GM23248 (cell line): ENCODE results near the gene SFT2D2. TPM values are rescaled to one million over a fixed set of nuclear protein-coding genes. Genes with fewer than 3 reads are reported as not detected.
A peak's percentile ranks its signal among the peaks of the same experiment; 100 is the strongest.

Experiments
- DNase-seq: peaks from one replicate; pipeline ENCODE4 v3.0.0-alpha.2; 2015
- H2AFZ ChIP-seq: fragments of 200-600 bp; sonication (generic); 2 replicates; pipeline ENCODE4 v1.6.1; 2016; ENCODE audit warnings: antibody characterized with exemption
- H3F3A ChIP-seq: fragments of 200-600 bp; sonication (generic); 2 replicates; pipeline ENCODE4 v1.6.1; 2016; ENCODE audit warnings: mild to moderate bottlenecking, antibody characterized with exemption, mixed run types; ENCODE audit not compliant: insufficient read depth
- H3K27ac ChIP-seq: fragments of 200-600 bp; sonication (generic); 2 replicates; pipeline ENCODE4 v1.5.1; 2016; ENCODE audit warnings: mild to moderate bottlenecking
- H3K27me3 ChIP-seq: fragments of 200-600 bp; sonication (generic); replicated peaks from 2 replicates; pipeline ENCODE4 v1.6.1; 2016; ENCODE audit warnings: mild to moderate bottlenecking; ENCODE audit not compliant: insufficient read depth
- H3K36me3 ChIP-seq: fragments of 200-600 bp; sonication (generic); 2 replicates; pipeline ENCODE4 v1.6.1; 2016; ENCODE audit warnings: low read depth, mild to moderate bottlenecking
- H3K4me1 ChIP-seq: fragments of 200-600 bp; sonication (generic); 2 replicates; pipeline ENCODE4 v1.6.1; 2016; ENCODE audit warnings: mild to moderate bottlenecking; ENCODE audit not compliant: insufficient read depth
- H3K4me2 ChIP-seq: fragments of 200-600 bp; sonication (generic); one replicate; pipeline ENCODE4 v1.6.1; 2016; ENCODE audit warnings: mild to moderate bottlenecking; ENCODE audit not compliant: unreplicated experiment
- H3K4me3 ChIP-seq: fragments of 200-600 bp; sonication (generic); 2 replicates; pipeline ENCODE4 v1.5.1; 2016; ENCODE audit warnings: mild to moderate bottlenecking
- H3K79me2 ChIP-seq: fragments of 200-600 bp; sonication (generic); 2 replicates; pipeline ENCODE4 v1.6.1; 2016; ENCODE audit warnings: mild to moderate bottlenecking; ENCODE audit not compliant: insufficient read depth
- H3K9ac ChIP-seq: fragments of 200-600 bp; sonication (generic); 2 replicates; pipeline ENCODE4 v1.6.1; 2016; ENCODE audit warnings: mild to moderate bottlenecking
- H3K9me2 ChIP-seq: fragments of 200-600 bp; sonication (generic); 2 replicates; pipeline ENCODE4 v1.6.1; 2016; ENCODE audit warnings: mixed run types, mild to moderate bottlenecking, moderate library complexity; ENCODE audit not compliant: insufficient read depth
- H3K9me3 ChIP-seq: fragments of 200-600 bp; sonication (generic); one replicate; pipeline ENCODE4 v1.6.1; 2017; ENCODE audit warnings: low read depth
- H4K20me1 ChIP-seq: fragments of 200-600 bp; sonication (generic); 2 replicates; pipeline ENCODE4 v1.6.0; 2016; ENCODE audit not compliant: insufficient read depth
- EZH2 ChIP-seq: fragments of 200-600 bp; sonication (generic); IDR thresholded peaks from 2 replicates; pipeline ENCODE4 v1.6.1; 2018; ENCODE audit warnings: antibody characterized with exemption, mild to moderate bottlenecking; ENCODE audit not compliant: insufficient read depth, poor library complexity, severe bottlenecking
- EZH2phosphoT487 ChIP-seq: fragments of 200-600 bp; sonication (generic); IDR thresholded peaks from 2 replicates; pipeline ENCODE4 v1.6.1; 2018; ENCODE audit warnings: antibody characterized with exemption, moderate library complexity, mild to moderate bottlenecking, low read depth; ENCODE audit not compliant: insufficient read depth
- WGBS, 2 experiments: methylation state at CpG; one replicate each; pipeline ENCODE4 v1.1.6; 2015 to 2017; ENCODE audit warnings: low lambda C conversion rate in 2 of 2, low coverage in 1 of 2; ENCODE audit errors: missing lambda C conversion rate in 2 of 2; 5-methylcytosine and 5-hydroxymethylcytosine counted together
- in situ Hi-C: fragments of 300-500 bp; cut with MboI; formaldehyde crosslinking; loops from 2 replicates; pipeline ENCODE4 v1.15.0; 2020
- polyA plus RNA-seq: library from polyadenylated mRNA; unstranded; fragments of >200 nt; fragmentation: Nextera tagmentation; extraction: Ambion mirVana; gene quantifications from 2 replicates; pipeline ENCODE4 v1.2.1, GENCODE V29; 2016
- total RNA-seq: library from RNA; depleted of rRNA; stranded (reverse); fragments of >200 nt; shearing (Covaris generic); gene quantifications from 2 replicates; pipeline ENCODE4 v1.2.3, GENCODE V29; 2014

The SFT2D2 gene
- total and polyA plus RNA-seq, 2 experiments from 2014 or later, result 38.4 to 54.4 TPM

DNA sequence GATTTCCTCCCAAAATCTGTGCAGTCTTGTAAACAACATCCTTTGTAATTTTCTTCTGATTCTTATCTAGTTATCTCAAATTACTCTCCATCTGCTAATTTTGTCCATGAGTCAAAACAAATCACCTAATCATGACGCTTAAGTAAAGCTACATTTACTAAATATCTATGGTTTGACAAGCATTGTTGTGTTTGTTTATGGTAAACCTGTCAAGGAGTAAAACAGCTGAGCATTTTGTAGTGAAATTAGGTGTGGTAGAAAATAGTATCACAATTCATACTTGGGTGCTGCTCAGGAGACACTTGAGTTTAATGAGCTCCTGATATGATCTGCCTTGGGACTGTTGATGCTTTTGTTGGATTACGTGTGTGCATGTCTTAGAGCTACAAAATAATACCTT, 35.4 kb upstream of the SFT2D2 start:
- Histone ChIP-seq H3K27me3 (no peaks in the 10 kb centered on the region), H3K4me3 (no peak overlapping the region), H3K4me1 (no peaks in the 10 kb centered on the region), H4K20me1 (no peaks in the 10 kb centered on the region), H3K9ac (no peak overlapping the region), H3K9me3 (no peaks in the 10 kb centered on the region), H3K27ac (no peak overlapping the region), H3K4me2 (no peak overlapping the region), H3K36me3 (peaks cover 16% of the 10 kb centered on the region), H3F3A (no peaks in the 10 kb centered on the region), H3K9me2 (no peaks in the 10 kb centered on the region), H3K79me2 (peaks cover 54% of the 10 kb centered on the region), H2AFZ (no peak overlapping the region)
- 97% methylated on average over 2 of the region's 2 CpGs for WGBS, 2 experiments
- in situ Hi-C loops, result no loop called here
- TF ChIP-seq EZH2, result no peak
- TF ChIP-seq EZH2phosphoT487, result no peak
- no peak for DNase-seq

DNA sequence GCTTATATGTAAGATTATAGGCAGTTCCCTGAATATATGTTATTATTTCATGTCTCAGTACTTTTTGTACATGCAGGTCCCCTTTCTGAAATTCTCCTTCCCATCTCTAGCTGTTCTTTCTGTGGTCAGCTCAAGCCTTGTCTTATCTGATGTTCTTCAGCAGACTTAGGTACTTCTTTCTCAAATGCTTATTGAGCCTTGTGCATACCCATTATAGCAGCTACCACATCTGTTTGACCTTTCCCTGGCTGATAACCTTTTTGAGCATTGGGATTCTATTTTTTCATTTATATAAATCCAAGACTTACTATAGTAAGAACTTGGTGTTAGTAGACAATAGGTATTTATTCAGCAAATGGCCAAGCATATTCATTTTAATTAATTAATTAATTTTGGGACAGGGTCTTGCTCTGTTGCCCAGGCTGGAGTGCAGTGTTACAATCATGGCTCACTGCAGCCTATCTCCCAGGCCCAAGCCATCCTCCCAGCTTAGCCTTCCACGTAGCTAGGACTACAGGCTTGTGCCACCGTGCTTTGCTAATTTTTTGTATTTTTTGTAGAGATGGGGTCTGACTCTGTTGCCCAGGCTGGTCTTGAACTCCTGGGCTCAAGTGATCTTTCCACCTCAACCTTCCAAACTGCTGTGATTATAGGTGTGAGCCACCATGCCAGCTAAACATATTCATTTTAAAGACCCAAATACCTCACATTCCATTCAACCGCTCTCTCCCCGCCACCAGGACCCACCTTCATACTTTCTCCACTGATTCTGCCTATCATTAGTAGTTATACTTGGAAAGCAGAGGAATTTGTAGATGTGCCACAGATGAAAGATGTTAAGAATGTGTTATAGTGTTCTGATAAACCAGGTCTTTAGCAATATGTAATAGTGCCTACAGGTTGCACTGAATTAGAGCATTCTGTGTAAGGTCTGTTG, 30.3 kb upstream of the SFT2D2 start:
- no peak overlapping the region for H3K4me3 ChIP-seq
- H3K36me3 ChIP-seq, result peaks cover 34% of the 10 kb centered on the region

DNA sequence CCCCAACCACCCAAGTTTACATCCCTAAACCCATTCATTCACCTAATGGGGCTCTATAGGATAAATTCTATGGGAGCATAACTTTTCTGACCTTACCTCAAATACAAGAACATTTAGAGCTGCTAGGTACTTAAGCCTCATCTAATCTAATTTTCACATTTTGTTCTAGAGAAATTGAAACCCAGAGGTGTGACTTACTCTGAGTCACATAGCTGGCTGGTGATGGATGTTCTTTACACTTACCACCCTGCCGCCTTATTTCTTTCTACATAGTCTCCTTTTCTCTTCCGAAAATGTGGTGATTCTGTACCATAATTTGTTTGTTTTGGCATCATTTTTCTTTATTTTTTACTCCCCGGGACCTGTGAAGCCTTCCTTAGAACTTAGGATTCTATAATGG, 26.7 kb upstream of the SFT2D2 start:
- H3K36me3 ChIP-seq, result peaks cover 41% of the 10 kb centered on the region
- TF ChIP-seq EZH2, result no peak
- TF ChIP-seq EZH2phosphoT487, result no peak
- no peak overlapping the region for H3K27ac ChIP-seq
- H4K20me1 ChIP-seq, result no peaks in the 10 kb centered on the region
- peaks cover 36% of the 10 kb centered on the region for H3F3A ChIP-seq
- peaks cover 16% of the 10 kb centered on the region for H3K4me1 ChIP-seq
- H3K27me3 ChIP-seq, result no peaks in the 10 kb centered on the region
- no peak overlapping the region for H3K9ac ChIP-seq
- DNase-seq, result peak; percentile 9
- H3K4me2 ChIP-seq, result no peak overlapping the region
- peaks cover 5% of the 10 kb centered on the region; the same call in 1 of the 2 replicates for H3K79me2 ChIP-seq
- in situ Hi-C loops, result no loop called here
- no peaks in the 10 kb centered on the region for H3K9me3 ChIP-seq
- 63 to 67% methylated on average over 3 of the region's 3 CpGs for WGBS, 2 experiments
- no peaks in the 10 kb centered on the region for H3K9me2 ChIP-seq
- H2AFZ ChIP-seq, result no peak overlapping the region
- no peak overlapping the region for H3K4me3 ChIP-seq

More for the DNA sequence above, 30.3 kb upstream of the SFT2D2 start:
- H3K9ac ChIP-seq, result no peak overlapping the region
- 94 to 96% methylated on average over 4 of the region's 4 CpGs for WGBS, 2 experiments
- H3K4me2 ChIP-seq, result no peak overlapping the region
- TF ChIP-seq EZH2phosphoT487 (no peak), EZH2 (no peak)
- no peaks in the 10 kb centered on the region for H3K4me1 ChIP-seq
- H4K20me1 ChIP-seq, result no peaks in the 10 kb centered on the region
- H2AFZ ChIP-seq, result no peak overlapping the region
- H3K9me3 ChIP-seq, result no peaks in the 10 kb centered on the region
- no peak for DNase-seq
- H3F3A ChIP-seq, result peaks cover 3% of the 10 kb centered on the region; the same call in 1 of the 2 replicates
- no peak overlapping the region for H3K27ac ChIP-seq
- in situ Hi-C loops, result no loop called here
- no peaks in the 10 kb centered on the region for H3K9me2 ChIP-seq
- no peaks in the 10 kb centered on the region for H3K27me3 ChIP-seq
- H3K79me2 ChIP-seq, result peaks cover 10% of the 10 kb centered on the region

DNA sequence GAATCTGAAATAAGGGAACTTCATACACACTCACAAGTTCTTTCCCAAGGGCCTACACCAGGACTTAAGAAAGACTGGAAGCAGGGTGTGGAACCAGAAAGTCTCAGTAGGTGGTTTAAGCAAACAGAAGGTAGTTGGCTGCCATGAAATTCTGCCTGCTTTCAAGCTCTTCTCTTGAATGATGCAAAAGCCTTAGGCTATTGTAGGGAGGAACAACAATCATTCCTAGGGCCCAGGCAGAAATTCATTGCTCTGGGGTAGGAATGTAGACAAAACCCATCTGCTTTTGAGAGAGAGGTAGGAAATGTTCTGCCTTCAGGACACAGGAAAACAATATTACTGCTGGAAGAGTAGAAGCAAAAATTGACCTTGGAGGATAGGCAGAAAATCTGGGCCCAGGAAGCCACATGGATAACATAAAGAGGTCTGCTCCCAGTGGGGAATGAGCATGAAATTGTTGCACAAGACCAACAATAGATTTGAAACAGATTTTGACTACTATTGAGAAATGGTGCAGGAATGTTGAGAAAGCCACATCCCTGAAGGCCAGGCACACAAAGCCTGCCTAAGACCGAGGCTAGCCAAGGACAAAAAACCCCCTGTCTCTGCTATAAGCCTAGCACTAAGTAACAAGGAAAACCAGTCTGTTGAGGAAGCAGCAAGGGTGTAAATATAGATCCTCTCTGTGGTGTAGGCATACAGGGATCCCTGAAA, 22.7 kb upstream of the SFT2D2 start:
- Histone ChIP-seq H3K4me2 (peak overlapping the region; percentile 54), H3K27ac (peak overlapping the region; percentile 84)
- 0 to 7% methylated on average over 1 of the region's 1 CpG for WGBS, 2 experiments

More for the DNA sequence above, 22.7 kb upstream of the SFT2D2 start:
- peak; percentile 89 for DNase-seq
- H2AFZ ChIP-seq, result peak overlapping the region; percentile 51
- H3F3A ChIP-seq, result peaks cover 48% of the 10 kb centered on the region
- no peaks in the 10 kb centered on the region for H4K20me1 ChIP-seq
- no peaks in the 10 kb centered on the region for H3K27me3 ChIP-seq
- peaks cover 33% of the 10 kb centered on the region for H3K36me3 ChIP-seq
- H3K4me3 ChIP-seq, result no peak overlapping the region
- peak overlapping the region; percentile 48 for H3K9ac ChIP-seq
- H3K9me3 ChIP-seq, result no peaks in the 10 kb centered on the region
- no peaks in the 10 kb centered on the region for H3K79me2 ChIP-seq
- H3K9me2 ChIP-seq, result no peaks in the 10 kb centered on the region; the same call in 1 of the 2 replicates
- peaks cover 22% of the 10 kb centered on the region for H3K4me1 ChIP-seq
- TF ChIP-seq EZH2 (no peak), EZH2phosphoT487 (no peak)
- in situ Hi-C loops, result no loop called here
